NCI-H1436 treated with DMSO at 0.1 percent for 48 hours (cell line): ENCODE data around the gene FOLR3.
"Not testable (repeated sequence)": the region's sequence is repeated elsewhere in the genome, so short reads cannot be mapped to it uniquely, and the experiment has no call there.

Source experiments
- DNase-seq: peaks from one replicate; lab custom pipeline; 2025; lab: John Stamatoyannopoulos, UW

FOLR3 gene

GRCh38 chr11:72123117-72123653, 12.3 kb upstream of the FOLR3 start:
- DNase-seq = no peak

- DNase-seq = no peak
Observed at GRCh38 chr11:72124046-72124445, 11.5 kb upstream of the FOLR3 start.

GRCh38 chr11:72125956-72126355, 9.6 kb upstream of the FOLR3 start:
- DNase-seq = no peak

GRCh38 chr11:72127923-72128322, 7.6 kb upstream of the FOLR3 start:
- DNase-seq = no peak

GRCh38 chr11:72129381-72129780, 6.1 kb upstream of the FOLR3 start:
- no peak for DNase-seq

- no peak for DNase-seq
Observed at GRCh38 chr11:72132646-72133045, 2.9 kb upstream of the FOLR3 start.

- DNase-seq = no peak
Observed at GRCh38 chr11:72135891-72136683, 562 bp downstream of the FOLR3 start.

GRCh38 chr11:72136684-72137262, 1.2 kb downstream of the FOLR3 start:
- no peak for DNase-seq

GRCh38 chr11:72138821-72139390, 3.4 kb downstream of the FOLR3 start:
- no peak for DNase-seq

- DNase-seq = no peak
Observed at GRCh38 chr11:72139500-72139899, 4.0 kb downstream of the FOLR3 start.

GRCh38 chr11:72140661-72141060, 5.1 kb downstream of the FOLR3 start:
- no peak for DNase-seq

- no peak for DNase-seq
Observed at GRCh38 chr11:72141066-72141465, 5.5 kb downstream of the FOLR3 start.

- DNase-seq = not testable (repeated sequence)
Observed at GRCh38 chr11:72142086-72142485, 6.6 kb downstream of the FOLR3 start.

GRCh38 chr11:72142543-72142942, 7.0 kb downstream of the FOLR3 start:
- not testable (repeated sequence) for DNase-seq

- no peak for DNase-seq
Observed at GRCh38 chr11:72144807-72145565, 9.5 kb downstream of the FOLR3 start.

- DNase-seq = no peak
Observed at GRCh38 chr11:72146625-72147024, 11.1 kb downstream of the FOLR3 start.

GRCh38 chr11:72150882-72151281, 15.4 kb downstream of the FOLR3 start:
- no peak for DNase-seq

GRCh38 chr11:72153874-72154273, 18.3 kb downstream of the FOLR3 start:
- not testable (repeated sequence) for DNase-seq

GRCh38 chr11:72154816-72155215, 19.3 kb downstream of the FOLR3 start:
- DNase-seq = no peak

GRCh38 chr11:72155751-72156150, 20.2 kb downstream of the FOLR3 start:
- no peak for DNase-seq

- no peak for DNase-seq
Observed at GRCh38 chr11:72157131-72157530, 21.6 kb downstream of the FOLR3 start.

GRCh38 chr11:72160319-72160718, 24.8 kb downstream of the FOLR3 start:
- no peak for DNase-seq
